Measurements from ENCODE around the gene COMT.

- TF ChIP-seq ZNF701 (tag by site-specific recombination; IDR thresholded peaks at IDR 0.05) (no peak), CTCF (tag by site-specific recombination; IDR thresholded peaks at IDR 0.05) (peak; percentile 33; the same call in 1 of the 2 replicates), ZBTB11 (tag by site-specific recombination; conservative IDR thresholded peaks at IDR 0.05; ENCODE audit: low read depth) (no peak), ZNF302 (tag by site-specific recombination; IDR thresholded peaks at IDR 0.05; ENCODE audit: low read depth) (no peak), PRDM10 (tag by site-specific recombination; IDR thresholded peaks at IDR 0.05) (no peak), IKZF3 (tag by site-specific recombination; IDR thresholded peaks at IDR 0.05) (no peak), ZBTB1 (tag by site-specific recombination; IDR thresholded peaks at IDR 0.05) (no peak), ZNF423 (tag by site-specific recombination; IDR thresholded peaks at IDR 0.05) (no peak)
Observed at GRCh38 chr22:19957445-19957844, 15.9 kb downstream of the COMT start.
